ENCODE results near the gene PARVA. TPM values are rescaled to one million over a fixed set of nuclear protein-coding genes. Genes with fewer than 3 reads are reported as not detected.

The PARVA gene
- total and polyA plus RNA-seq, 2 of the 8 experiments (the other 6 are each of a cell fraction or from before 2014, with no cell fraction given), result 3.1 to 13.5 TPM

GRCh38 chr11:12470236-12470635 is 92.9 kb downstream of the PARVA start (continued):
- no peak for TF ChIP-seq CHD7 (IDR thresholded peaks at IDR 0.05; ENCODE audit: insufficient replicate concordance, low read length)
- TF ChIP-seq KDM4A (IDR thresholded peaks at IDR 0.05; ENCODE audit: low read depth, low read length, severe bottlenecking), result no peak
- no peak for TF ChIP-seq FOSL1 (IDR thresholded peaks at IDR 0.05; ENCODE audit: insufficient read depth, low read depth, low read length)
- TF ChIP-seq CHD1 (IDR thresholded peaks at IDR 0.05; ENCODE audit: low read depth, low read length), result no peak
- no peak for TF ChIP-seq SAP30 (IDR thresholded peaks at IDR 0.05; ENCODE audit: insufficient read depth, insufficient replicate concordance, low read length)
- no peak for TF ChIP-seq HDAC6 (IDR thresholded peaks at IDR 0.05; ENCODE audit: low read depth, low read length)
- TF ChIP-seq SIX5 (IDR thresholded peaks at IDR 0.05; ENCODE audit: low read depth, low read length), result no peak

All from H1 (cell line).